ENCODE measurements around the gene FRRS1.

Gene FRRS1

GRCh38 chr1:99674115-99675064, 92.0 kb downstream of the FRRS1 start:
- DNase-seq = peak; percentile 67

DNA sequence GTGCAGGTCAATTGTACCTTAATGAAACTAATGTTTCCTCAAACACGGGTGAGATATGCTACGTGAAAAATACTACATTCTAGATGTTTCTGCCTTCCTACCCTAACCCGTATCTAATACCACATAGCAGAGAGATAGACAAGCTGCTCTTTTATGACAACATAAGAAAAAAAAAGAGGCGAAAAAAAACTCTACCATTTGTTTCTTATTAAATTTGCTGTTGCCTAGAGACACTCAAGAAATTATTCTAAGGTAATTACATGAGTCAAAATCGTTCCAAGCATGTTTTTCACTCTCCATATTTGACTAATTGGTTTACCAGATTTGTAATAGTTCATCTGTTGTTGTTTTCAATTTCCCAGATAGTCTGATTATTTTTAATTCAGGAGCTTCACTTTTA, 93.1 kb downstream of the FRRS1 start:
- no peak for DNase-seq

GRCh38 chr1:99672530-99673213, 93.8 kb downstream of the FRRS1 start:
- DNase-seq = no peak

- DNase-seq = no peak
Observed at GRCh38 chr1:99672038-99672437, 94.4 kb downstream of the FRRS1 start.

GRCh38 chr1:99670583-99670982, 95.9 kb downstream of the FRRS1 start:
- DNase-seq = no peak

DNA sequence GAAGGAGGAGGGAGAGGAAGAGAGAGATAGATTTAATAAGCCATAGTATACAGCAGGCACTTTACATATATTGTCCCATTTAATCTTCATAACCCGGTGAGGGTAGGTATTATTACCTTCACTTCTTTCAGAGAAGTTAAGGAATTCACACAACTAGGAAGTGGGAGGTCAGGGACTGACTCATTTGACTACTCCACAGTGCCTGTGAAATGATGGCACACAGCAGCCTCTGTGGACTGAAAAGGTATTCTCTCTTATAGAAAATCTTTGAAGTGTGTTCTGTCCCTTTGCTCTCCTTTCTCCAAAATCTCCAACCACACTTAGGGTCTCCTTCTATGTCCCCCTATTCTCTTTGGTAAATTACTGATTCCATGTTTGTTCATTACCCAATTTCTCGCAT, 96.6 kb downstream of the FRRS1 start:
- DNase-seq = no peak

- DNase-seq = no peak
Observed at GRCh38 chr1:99669376-99669775, 97.1 kb downstream of the FRRS1 start.

DNA sequence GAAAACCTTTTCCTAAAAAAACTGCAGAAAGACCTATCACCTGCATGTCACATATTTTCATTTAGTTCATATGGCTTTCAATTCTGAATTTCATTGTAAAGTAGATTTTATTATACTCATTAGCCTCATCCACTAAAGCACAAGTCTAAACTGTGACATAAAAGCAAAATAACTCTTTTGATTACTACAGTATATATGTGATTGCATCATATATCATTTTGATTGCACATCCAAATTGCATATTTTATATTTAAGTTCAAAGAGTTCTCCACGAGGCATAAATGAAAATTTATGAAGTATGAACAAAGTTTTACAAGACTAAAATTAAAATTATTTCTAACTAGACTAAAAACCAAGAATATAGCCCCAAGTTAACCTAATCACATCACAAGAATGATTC, 101.2 kb downstream of the FRRS1 start:
- DNase-seq = no peak

- DNase-seq = no peak
Observed at GRCh38 chr1:99663501-99663900, 102.9 kb downstream of the FRRS1 start.

- no peak for DNase-seq
Observed at GRCh38 chr1:99662539-99663080, 103.8 kb downstream of the FRRS1 start.

- DNase-seq = no peak
Observed at GRCh38 chr1:99661780-99662179, 104.7 kb downstream of the FRRS1 start.

DNA sequence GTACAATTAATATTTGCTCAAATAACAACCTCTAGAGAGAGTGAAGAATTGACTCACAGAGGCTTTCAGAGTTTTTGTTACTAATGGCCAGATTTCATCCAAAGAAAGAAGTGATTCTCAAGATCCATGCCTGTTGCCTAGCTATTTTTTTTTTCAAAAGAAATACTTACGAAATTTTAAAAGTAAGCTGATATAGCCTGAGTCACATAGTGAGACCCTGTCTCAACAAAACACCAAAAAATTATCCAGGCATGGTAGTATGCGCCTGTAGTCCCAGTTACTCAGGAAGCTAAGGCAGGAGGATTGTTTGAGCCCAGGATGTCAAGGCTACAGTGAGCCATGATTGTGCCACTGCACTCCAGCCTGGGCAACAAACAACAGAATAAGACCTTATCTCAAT, 105.9 kb downstream of the FRRS1 start:
- no peak for DNase-seq

DNA sequence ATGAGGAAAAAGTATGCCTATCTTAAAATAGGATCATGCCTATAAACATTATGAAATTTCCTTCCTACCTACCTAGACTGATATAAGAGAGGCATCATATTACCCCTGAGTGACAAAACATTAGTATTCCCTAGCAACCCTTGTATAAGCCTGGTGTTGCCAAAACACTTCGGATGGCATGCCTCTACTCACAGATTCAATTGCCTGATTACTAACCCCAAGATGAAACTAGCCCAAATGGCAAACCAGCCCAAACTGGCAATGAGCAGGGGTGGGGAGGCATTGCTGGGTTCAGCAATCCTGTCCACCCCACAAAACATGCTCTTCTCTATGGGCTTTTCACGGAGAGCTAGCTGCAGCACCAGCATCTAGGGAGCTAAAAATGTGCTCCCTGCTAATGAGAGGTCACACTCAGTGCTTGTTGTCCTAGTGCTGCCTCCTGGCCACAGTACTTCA, 106.7 kb downstream of the FRRS1 start:
- peak; percentile 77 for DNase-seq

All from DMS53 (cell line).